Activated effector memory CD4-positive, alpha-beta T cell treated with Interleukin-2 at 50 U/mL for 16 hours (primary cell): ENCODE results near the gene CABP1.
"Not testable (repeated sequence)": the region's sequence is repeated elsewhere in the genome, so short reads cannot be mapped to it uniquely, and the experiment has no call there.

Source experiments
- DNase-seq: peaks from one replicate; pipeline ENCODE4 v3.0.0-alpha.2; 2020

Gene CABP1

DNA sequence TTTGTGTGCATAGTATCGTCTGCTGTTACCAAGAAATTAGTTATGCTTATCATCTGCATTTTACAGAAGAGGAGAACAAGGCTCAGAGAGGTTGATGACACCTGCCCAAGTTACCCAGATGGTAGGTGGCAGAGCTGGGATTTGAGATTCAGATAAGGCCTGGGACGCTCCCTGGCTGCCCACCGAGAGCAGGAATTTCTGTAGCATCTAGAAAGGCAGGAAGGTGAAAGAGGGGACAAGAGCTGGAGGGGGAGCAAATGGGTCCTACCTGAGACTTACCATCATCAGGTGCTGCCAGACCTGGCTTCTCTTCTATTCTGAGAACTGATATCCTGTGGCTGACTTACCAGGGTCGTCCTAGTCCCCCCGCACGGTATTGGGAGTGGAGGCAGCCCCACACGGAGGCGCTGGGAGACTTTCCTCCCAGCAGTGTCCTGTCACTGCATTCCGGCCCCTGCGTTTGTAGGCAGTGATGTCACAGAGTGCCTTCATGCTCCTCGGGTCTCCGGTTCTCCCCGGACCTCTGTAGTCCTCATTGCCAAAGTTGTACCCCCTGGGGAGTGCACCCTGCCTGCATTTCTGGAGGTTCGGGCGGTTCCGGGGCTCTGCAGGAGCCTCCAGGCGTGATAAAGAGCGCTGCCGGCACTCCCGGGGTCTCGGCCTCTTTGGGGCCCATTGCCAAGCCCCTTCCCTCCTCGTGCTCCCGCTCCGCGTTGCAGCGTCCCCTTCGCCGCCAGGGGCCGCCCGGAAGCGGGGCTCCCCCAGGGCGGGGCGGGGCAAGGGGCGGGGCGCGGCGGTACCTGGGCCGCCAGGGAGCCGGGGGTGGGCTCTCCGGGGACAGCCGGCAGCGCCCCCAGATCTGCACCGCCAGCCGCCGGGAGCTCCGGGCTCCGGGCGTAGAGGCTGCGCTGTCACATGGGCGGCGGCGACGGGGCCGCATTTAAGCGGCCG is at the start of gene CABP1:
Gene CABP1 (plus strand): TSS at position 856 of the 951 bp plus-strand sequence. CDS start 60 bp downstream, at position 916.
- peak; percentile 48 for DNase-seq

- DNase-seq: no peak
These were observed 49.6 kb upstream of the CABP1 start for GRCh38 chr12:120590741-120591407.

DNA sequence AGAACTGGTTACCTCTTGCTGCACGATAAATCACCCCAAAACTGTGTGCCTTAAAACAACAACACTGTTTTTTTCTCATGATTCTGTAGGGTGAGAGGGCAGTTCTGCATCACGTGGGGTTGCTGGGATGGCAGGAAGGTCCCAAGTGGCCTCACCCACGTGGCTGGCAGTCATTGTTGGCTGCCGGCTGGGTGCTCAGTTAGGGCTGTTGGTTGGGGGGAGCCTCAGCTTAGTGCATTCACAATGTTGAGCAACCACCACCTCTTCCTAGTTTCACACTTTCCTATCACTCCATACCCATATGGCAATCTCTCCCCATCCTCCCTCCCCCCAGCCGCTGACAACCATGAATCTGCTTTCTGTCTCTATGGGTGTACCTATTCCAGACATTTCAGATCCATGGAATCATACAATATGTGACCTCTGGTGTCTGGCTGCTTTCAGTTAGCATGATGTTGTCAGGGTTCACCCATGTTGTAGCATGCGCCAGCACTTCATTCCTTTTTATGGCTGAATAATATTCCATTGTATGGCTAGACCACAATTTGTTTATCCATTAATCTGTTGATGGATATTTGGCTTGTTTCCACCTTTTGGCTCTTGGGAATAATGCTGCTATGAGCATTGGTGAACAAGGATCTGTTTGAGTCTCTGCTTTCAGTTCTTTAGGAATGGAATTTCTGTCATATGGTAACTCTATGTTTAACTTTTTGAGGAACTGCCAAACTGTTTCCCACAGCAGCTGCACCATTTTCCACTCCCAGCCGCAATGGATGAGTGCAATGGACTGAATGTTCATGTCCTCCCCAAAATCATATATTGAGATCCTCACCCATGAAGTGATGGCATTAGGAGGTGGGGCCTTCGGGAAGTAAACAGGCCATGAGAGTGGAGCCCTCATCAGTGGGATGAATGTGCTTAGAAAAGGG is 48.0 kb upstream of the CABP1 start:
- no peak for DNase-seq

GRCh38 chr12:120596901-120597300 is 43.5 kb upstream of the CABP1 start:
- no peak for DNase-seq

- DNase-seq: no peak
These were observed 42.6 kb upstream of the CABP1 start for GRCh38 chr12:120597861-120598260.

- DNase-seq: no peak
These were observed 41.6 kb upstream of the CABP1 start for GRCh38 chr12:120598674-120599463.

GRCh38 chr12:120599672-120600552 is 40.5 kb upstream of the CABP1 start:
- DNase-seq: no peak

- not testable (repeated sequence) for DNase-seq
These were observed 38.0 kb upstream of the CABP1 start for GRCh38 chr12:120602416-120602815.

GRCh38 chr12:120610560-120610959 is 29.9 kb upstream of the CABP1 start:
- DNase-seq: no peak

- DNase-seq: not testable (repeated sequence)
These were observed 28.9 kb upstream of the CABP1 start for GRCh38 chr12:120611534-120611933.

GRCh38 chr12:120614848-120615247 is 25.6 kb upstream of the CABP1 start:
- no peak for DNase-seq

- not testable (repeated sequence) for DNase-seq
These were observed 23.2 kb upstream of the CABP1 start for GRCh38 chr12:120617193-120617592.

DNA sequence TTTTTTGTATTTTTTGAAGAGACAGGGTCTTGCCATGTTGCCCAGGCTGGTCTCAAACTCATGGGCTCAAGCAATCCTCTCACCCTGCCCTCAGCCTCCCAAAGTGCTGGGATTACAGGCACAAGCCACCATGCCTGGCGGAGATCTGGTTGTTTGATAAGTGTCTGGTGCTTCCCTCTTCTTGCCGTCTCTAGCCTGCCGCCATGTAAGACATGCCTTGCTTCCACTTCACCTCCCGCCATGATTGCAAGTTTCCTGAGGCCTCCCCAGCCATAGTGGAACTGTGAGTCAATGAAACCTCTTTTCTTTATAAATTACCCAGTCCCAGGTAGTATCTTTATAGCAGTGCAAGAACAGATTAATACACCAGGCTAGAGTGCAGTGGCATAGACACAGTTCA is 22.7 kb upstream of the CABP1 start:
- DNase-seq: not testable (repeated sequence)

GRCh38 chr12:120618954-120619615 is 21.3 kb upstream of the CABP1 start:
- DNase-seq: no peak

DNA sequence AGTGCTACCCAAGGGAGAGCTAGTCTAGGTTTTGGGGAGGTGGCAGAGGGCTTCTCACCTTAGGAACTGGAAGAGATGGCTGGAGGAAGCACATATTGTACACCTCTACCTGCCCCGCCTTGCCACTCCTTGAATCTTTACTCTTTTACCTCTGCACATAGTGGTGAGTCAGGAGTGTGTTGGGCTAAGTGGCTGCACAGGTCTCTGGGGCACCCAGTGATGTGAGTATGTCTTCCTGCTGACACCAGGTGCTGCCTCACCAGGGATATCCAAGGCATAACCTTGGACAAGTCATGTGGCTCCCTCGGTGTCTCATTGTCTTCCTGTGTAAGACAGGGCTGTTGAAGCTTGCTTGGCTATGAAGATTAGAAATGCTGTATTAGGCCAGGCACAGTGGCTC is 19.8 kb upstream of the CABP1 start:
- no peak for DNase-seq

DNA sequence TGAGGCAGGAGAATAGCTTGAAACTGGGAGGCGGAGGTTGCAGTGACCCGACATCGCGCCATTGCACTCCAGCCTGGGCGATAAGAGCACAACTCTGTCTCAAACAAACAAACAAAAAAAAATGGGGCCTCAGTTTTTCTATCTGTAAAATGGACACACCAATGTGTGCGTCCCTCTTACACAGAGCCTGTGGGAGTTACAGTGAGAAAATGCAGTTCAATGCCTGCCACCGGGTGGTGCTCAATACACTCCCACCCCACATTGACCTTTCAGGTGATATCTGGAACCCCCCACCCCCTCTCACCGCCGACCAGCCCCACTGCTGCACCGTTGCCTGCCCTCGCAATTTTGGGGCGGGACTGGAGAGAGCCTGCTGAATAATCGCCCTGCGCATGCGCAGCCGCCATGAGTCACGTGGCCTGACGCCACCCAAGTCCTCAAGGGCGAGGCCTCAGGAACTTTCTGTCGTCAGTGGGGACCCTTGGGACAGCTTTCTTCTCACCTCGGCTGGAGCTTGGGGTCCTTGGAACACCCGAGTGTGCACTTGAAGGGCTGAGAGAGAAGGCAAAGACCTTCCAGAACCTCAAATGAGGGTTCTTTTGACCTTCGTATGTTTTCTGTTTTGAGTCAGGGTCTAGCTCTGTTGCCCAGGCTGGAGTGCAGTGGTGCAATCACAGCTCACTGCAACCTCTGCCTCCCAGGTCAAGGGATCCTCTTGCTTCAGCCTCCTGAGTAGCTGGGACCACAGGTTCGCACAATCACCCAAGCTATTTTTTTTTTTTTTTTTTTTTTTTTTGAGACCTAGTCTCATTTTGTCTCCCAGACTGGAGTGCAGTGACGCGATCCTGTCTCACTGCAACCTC is 14.6 kb upstream of the CABP1 start:
- no peak for DNase-seq

DNA sequence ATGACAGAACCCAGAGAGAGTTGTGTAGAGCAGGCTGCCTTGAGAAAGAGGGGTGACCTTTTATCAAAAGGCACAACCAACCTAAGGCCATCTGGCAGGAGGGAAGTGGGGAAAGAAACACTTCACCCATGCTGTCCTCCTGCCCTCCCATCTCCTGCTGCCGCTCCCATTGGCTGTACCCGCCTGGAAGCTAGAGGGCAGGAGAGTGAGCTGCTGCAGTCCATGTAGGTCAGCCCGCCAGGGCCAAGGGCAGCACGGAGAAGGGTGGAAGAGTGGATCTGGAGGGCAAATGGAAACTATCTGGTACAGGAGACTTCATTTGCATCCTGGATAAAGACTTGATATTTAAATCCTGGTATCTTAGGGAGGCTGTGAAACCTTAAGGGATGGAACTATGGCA is 11.5 kb upstream of the CABP1 start:
- no peak for DNase-seq

DNA sequence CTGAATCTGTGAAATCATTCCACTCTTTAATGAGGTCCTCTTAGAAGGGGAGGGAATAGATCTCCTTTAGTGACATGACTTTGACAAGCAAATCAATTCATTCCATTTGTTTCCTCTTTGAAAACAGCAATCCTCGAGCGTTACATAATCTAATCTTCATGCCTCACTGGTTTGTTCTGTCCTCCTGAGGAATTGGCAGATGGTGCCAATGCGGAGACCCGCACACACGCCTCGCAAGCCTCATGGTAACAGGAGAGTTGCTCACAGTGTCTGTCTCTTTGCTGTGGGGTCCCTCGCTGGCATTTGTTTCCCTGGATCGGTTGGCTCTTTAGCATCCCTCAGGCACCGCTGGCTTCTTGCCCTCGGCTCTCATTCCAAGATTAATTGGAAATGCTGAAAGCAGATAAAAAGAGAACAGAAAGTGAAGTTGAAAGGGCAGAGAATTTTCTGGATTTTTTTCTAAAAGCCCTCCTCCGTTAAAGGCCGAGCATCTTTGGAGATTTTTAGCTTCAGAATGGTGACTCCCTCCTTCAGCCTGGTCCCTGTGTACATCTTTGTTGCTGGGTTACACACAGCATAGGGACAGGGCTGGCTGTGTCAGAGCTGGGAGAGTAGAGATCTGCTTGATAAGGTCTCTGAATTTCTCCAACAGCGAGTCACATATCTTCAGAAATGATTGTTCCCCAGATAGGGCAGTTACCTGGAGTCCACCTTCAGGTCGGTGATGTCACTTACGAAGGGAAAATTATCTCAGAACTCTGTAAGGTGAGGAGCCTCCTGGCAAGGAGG is 10.1 kb upstream of the CABP1 start:
- DNase-seq: no peak

DNA sequence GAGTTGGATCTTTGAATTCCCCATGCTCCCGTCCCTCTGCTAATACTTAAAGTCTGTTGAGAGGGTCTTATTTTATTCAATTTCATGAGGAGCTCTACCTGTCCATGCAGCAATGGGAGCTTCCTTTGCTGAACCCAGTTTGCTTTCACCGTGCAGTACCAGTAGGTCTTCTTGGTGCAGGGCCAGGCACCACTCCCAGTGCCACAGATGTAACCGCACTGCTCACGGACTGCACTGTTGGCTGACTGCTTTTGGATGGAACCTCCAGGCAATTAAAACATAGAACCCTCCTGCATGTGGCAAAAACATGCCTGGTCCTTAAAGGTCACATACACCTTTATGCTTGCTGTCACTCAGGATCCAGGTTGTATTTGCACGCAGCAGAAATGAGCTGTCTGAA is 9.3 kb upstream of the CABP1 start:
- DNase-seq: no peak
